HFF-Myc (cell line): ENCODE results near the gene INO80B.
A peak's percentile ranks its signal among the peaks of the same experiment; 100 is the strongest.
"Not testable (repeated sequence)": the region's sequence is repeated elsewhere in the genome, so short reads cannot be mapped to it uniquely, and the experiment has no call there.

Experiments
- DNase-seq: peaks from one replicate; pipeline ENCODE4 v3.0.0-alpha.2; 2011; ENCODE audit warnings: low read depth; ENCODE audit errors: extremely low read depth
- H3K4me3 ChIP-seq: replicated peaks from 2 replicates; pipeline ENCODE4 v1.5.1; 2011; ENCODE audit warnings: low read depth, mild to moderate bottlenecking, control low read depth, low read length
- CTCF ChIP-seq: IDR thresholded peaks from 2 replicates; pipeline ENCODE4 v1.5.1; 2012; ENCODE audit warnings: mild to moderate bottlenecking, low read depth, low read length, control low read depth; ENCODE audit errors: missing control alignments

Gene INO80B

GRCh38 chr2:74464406-74464805, 9.5 kb downstream of the INO80B start:
- peak overlapping the region; percentile 94 for H3K4me3 ChIP-seq
- DNase-seq, result no peak
- no peak for TF ChIP-seq CTCF

GRCh38 chr2:74470742-74471141, 15.9 kb downstream of the INO80B start:
- DNase-seq, H3K4me3 ChIP-seq: not testable (repeated sequence)

- TF ChIP-seq CTCF, result no peak
- no peak for DNase-seq
- H3K4me3 ChIP-seq, result peak overlapping the region; percentile 63
Measured at GRCh38 chr2:74471332-74472065, 16.6 kb downstream of the INO80B start.

- peak; percentile 84 for DNase-seq
- no peak for TF ChIP-seq CTCF
- H3K4me3 ChIP-seq, result peak within 1 kb of the TSS; percentile 63
Measured at GRCh38 chr2:74472086-74472944, 17.4 kb downstream of the INO80B start, which contains the start of gene MRPL53. MRPL53 (minus strand) TSS chr2:74472680; CDS start chr2:74472660, 20 bp downstream.

GRCh38 chr2:74472945-74473258, 18.0 kb downstream of the INO80B start:
- no peak for DNase-seq
- TF ChIP-seq CTCF, result no peak
- peak overlapping the region; percentile 63 for H3K4me3 ChIP-seq

- no peak for DNase-seq
- no peak overlapping the region for H3K4me3 ChIP-seq
- TF ChIP-seq CTCF, result no peak
Measured at GRCh38 chr2:74474481-74474880, 19.6 kb downstream of the INO80B start.

- TF ChIP-seq CTCF, result peak; percentile 31
- no peak for DNase-seq
Measured at GRCh38 chr2:74474899-74475298, 20.0 kb downstream of the INO80B start.

More at GRCh38 chr2:74474899-74475298, 20.0 kb downstream of the INO80B start:
- H3K4me3 ChIP-seq, result no peak overlapping the region
